Colonic mucosa (tissue), 4 donors: ENCODE results near the gene NRCAM. TPM values are rescaled to one million over a fixed set of nuclear protein-coding genes. Genes with fewer than 3 reads are reported as not detected.

Experiments
- DNase-seq: peaks from one replicate; pipeline ENCODE4 v3.0.0-alpha.2; 2020
- H3K27ac ChIP-seq: fragments of 200-600 bp; one replicate; pipeline ENCODE4 v1.8.0; 2021
- H3K27me3 ChIP-seq: fragments of 200-600 bp; one replicate; pipeline ENCODE4 v1.8.0; 2021
- H3K36me3 ChIP-seq: fragments of 200-600 bp; one replicate; pipeline ENCODE4 v1.8.0; 2021
- H3K4me1 ChIP-seq: fragments of 200-600 bp; one replicate; pipeline ENCODE4 v1.8.0; 2021; ENCODE audit warnings: mild to moderate bottlenecking
- H3K4me3 ChIP-seq: fragments of 200-600 bp; one replicate; pipeline ENCODE4 v1.8.0; 2021
- H3K9ac ChIP-seq, 2 donors: one replicate each; pipeline ENCODE4 v1.7.0; 2013; ENCODE audit warnings: control low read depth in 2 of 2, low read depth in 2 of 2, low read length in 2 of 2
- H3K9me3 ChIP-seq: fragments of 200-600 bp; one replicate; pipeline ENCODE4 v1.8.0; 2021
- intact Hi-C: fragments of 100-400 bp; cut with DNase I; formaldehyde crosslinking; loops from one replicate; pipeline ENCODE4 v1.14.1; 2022
- total RNA-seq, 2 donors: library from RNA; stranded (reverse); fragmentation: NEBNext Ultra II Directional in 1 of 2; extraction: Animal tissue kit (Norgen Biotek cat#: 25700) in 1 of 2; gene quantifications; one replicate each; pipeline ENCODE4 v1.2.1, GENCODE V29; 2021
- TF ChIP-seq, protein P1 (sequence below): fragments of 200-600 bp; IDR thresholded peaks from one replicate; pipeline ENCODE4 v1.8.0; 2022; ENCODE audit warnings: antibody characterized with exemption, mild to moderate bottlenecking
- donor health status: healthy.
- donor health status: DM: no; HTN: no; CAD: no.
- donor health status: DM: no; HTN: no; CAD: no.

NRCAM gene
- total RNA-seq, 2 donors from 2014 or later: 0.42 to 1.1 TPM

DNA sequence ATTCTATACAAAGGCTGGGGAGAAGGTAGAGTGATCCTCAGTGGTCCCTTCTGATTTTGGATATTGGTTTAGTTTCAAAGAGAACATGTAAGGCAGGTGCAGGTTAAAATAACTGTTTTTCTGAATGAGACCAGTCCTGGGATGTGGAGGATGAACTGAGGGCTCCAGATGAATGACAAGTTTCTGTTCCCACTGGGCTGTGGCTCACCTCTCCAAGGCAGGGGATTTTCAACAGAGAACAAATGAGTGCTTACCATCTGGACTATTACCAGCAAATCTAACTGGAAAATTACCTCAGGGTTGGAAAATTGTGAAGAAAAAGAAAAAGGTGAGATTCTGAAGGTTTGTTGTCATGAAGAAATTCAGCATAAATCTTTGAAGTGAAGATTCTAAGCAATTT is 334.1 kb downstream of the NRCAM start:
- H3K4me1 ChIP-seq: no peaks in the 10 kb centered on the region
- DNase-seq: no peak
- intact Hi-C loops: no loop called here
- no peak overlapping the region for H3K27ac ChIP-seq
- TF ChIP-seq, protein P1, sequence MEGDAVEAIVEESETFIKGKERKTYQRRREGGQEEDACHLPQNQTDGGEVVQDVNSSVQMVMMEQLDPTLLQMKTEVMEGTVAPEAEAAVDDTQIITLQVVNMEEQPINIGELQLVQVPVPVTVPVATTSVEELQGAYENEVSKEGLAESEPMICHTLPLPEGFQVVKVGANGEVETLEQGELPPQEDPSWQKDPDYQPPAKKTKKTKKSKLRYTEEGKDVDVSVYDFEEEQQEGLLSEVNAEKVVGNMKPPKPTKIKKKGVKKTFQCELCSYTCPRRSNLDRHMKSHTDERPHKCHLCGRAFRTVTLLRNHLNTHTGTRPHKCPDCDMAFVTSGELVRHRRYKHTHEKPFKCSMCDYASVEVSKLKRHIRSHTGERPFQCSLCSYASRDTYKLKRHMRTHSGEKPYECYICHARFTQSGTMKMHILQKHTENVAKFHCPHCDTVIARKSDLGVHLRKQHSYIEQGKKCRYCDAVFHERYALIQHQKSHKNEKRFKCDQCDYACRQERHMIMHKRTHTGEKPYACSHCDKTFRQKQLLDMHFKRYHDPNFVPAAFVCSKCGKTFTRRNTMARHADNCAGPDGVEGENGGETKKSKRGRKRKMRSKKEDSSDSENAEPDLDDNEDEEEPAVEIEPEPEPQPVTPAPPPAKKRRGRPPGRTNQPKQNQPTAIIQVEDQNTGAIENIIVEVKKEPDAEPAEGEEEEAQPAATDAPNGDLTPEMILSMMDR: no peak
- no peak overlapping the region for H3K4me3 ChIP-seq
- H3K36me3 ChIP-seq: no peaks in the 10 kb centered on the region
- no peaks in the 10 kb centered on the region for H3K9me3 ChIP-seq
- H3K9ac ChIP-seq: no peak overlapping the region
- no peaks in the 10 kb centered on the region for H3K27me3 ChIP-seq

DNA sequence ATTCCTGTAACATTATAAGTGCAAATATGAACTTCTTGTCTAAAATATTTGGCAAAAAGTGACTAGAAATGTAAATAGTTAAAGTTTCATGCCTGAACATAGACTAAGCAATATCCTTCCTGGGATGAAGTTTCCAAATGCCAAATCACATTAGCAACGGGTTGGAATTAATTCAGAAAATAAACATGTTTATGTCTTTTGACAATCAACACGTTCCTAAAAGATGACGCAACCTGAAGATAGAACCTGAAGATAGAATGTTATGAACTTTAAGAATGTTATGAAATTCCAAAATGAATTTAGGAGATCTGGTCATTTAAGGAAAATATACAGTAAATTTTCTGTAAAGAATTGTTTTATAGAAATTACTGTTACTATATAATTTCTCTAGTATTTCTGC is 335.3 kb downstream of the NRCAM start:
- intact Hi-C loops: no loop called here
- TF ChIP-seq, protein P1: no peak
- no peaks in the 10 kb centered on the region for H3K4me1 ChIP-seq
- no peak overlapping the region for H3K9ac ChIP-seq
- no peak overlapping the region for H3K27ac ChIP-seq
- H3K36me3 ChIP-seq: no peaks in the 10 kb centered on the region
- no peak for DNase-seq
- no peaks in the 10 kb centered on the region for H3K27me3 ChIP-seq
- H3K4me3 ChIP-seq: no peak overlapping the region
- no peaks in the 10 kb centered on the region for H3K9me3 ChIP-seq

DNA sequence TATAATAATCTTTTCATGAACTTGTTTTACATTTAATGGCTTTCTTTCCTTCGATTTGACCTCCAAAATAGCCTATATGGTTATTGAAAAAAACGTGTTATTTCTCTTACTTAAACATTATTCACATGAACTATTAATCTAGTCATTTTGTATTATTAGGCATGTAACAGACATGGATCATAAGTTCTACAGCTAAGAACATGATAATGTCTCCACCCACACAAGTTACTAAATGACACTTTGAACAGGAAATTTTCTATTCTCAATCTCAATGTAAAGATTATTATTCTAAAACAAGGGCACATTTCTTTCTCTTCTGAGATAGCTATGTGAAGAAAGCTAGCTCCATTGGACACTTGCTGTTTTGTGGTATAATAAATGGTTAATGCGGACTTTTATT is 336.0 kb downstream of the NRCAM start:
- Histone ChIP-seq H3K9me3 (no peaks in the 10 kb centered on the region), H3K4me1 (no peaks in the 10 kb centered on the region), H3K4me3 (no peak overlapping the region), H3K36me3 (no peaks in the 10 kb centered on the region), H3K9ac (no peak overlapping the region), H3K27me3 (no peaks in the 10 kb centered on the region), H3K27ac (no peak overlapping the region)
- no peak for DNase-seq
- intact Hi-C loops: no loop called here
- TF ChIP-seq, protein P1: no peak

DNA sequence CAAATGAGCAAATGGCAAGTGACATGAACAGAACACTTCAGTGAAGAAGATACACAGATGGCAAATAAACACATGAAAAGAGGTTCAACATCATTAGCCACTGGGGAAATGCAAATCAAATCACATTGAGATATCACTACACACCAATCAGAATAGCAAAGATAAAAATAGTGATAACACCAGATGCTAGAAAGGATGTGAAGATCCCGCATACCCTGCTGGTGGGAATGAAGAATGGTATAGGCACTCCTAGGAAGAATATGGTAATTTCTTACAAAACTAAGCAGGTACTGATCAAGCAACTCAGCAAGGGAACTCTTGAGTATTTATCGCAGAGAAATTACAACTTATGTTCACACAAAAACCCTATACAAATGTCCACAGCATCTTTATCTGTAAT is 337.3 kb downstream of the NRCAM start:
- H3K27me3 ChIP-seq: no peaks in the 10 kb centered on the region
- no peaks in the 10 kb centered on the region for H3K36me3 ChIP-seq
- H3K9me3 ChIP-seq: no peaks in the 10 kb centered on the region
- no peaks in the 10 kb centered on the region for H3K4me1 ChIP-seq
- H3K27ac ChIP-seq: no peak overlapping the region
- DNase-seq: no peak
- intact Hi-C loops: no loop called here
- no peak overlapping the region for H3K9ac ChIP-seq
- TF ChIP-seq, protein P1: no peak
- no peak overlapping the region for H3K4me3 ChIP-seq

DNA sequence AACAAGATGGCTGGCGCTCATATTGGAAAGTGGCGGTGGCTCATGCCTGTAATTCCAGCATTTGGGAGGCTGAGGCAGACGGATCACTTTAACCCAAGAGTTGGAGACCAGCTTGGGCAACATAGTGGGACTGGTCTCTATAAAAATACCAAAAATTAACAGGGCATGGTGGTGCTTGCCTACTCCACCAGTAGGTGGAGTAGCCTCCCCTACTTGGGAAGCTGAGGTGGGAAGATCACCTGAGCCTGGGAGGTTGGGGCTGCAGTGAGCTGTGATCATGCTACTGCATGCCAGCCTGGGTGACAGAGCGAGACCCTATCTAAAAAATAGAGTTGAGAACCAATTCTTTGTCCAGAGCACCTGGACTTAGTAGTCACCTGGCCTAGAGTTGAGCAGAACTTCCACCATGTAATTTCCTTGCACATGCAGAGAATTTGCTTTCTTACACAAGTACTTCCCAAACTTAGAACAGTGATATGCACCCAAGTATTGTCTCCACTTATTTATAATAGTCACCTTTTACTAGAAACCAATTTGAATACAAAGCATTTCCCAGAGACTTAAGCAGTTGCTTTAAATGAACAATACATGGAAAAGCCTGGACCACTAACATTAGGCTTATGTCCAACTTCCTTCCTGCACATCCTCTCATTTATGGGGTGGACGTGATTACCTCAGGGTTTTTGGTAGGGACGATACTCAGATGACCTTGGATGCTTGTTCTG is 342.0 kb downstream of the NRCAM start:
- no peak for DNase-seq
- Histone ChIP-seq H3K4me3 (no peak overlapping the region), H3K36me3 (no peaks in the 10 kb centered on the region), H3K9me3 (no peaks in the 10 kb centered on the region), H3K27ac (no peak overlapping the region), H3K9ac (no peak overlapping the region), H3K4me1 (no peaks in the 10 kb centered on the region), H3K27me3 (no peaks in the 10 kb centered on the region)
- intact Hi-C loops: loop anchor here (5.0 kb wide), 1 partner anchor 33 kb away; no protein-coding TSS in a partner anchor
- TF ChIP-seq, protein P1: peak; percentile 46
